CD4-positive, alpha-beta T cell treated with Interferon gamma for 1 hour (primary cell): ENCODE measurements around the gene CACNA1B.

Experiments used
- DNase-seq: peaks from one replicate; pipeline ENCODE4 v3.0.0-alpha.2; 2020

The CACNA1B gene

DNA sequence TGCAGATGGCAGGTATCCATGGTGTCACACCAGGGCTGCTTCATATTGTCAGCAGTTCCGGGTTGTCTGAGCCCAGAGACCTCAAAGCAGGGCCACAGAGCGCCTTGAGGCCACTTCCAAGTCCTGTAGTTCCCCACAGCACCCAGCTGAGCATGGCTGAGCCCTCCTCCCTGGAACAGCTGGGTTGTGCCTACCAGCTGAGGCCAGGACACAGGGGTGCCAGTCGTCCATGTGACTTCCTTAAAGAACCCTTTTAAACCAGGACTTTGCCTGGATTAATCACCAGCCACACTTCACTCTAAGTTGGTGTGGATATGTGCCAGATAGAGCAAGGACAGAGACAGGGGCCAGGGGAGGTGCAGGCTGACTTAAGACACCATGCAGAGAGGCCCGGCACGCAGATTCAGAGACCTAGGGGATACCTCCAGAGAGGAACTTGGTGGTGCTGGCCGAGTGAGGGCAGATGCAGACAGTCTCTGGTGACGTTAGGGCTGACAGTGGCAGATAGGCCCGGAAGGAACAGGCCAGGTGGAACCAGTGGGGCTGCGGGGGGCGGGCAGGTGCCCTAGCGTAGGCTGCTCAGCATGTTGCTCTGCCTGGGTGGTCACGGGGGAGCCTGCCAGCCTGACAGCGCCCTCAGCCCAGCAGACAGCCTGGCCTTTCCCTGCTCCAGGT lies 142.7 kb downstream of the CACNA1B start:
- no peak for DNase-seq

DNA sequence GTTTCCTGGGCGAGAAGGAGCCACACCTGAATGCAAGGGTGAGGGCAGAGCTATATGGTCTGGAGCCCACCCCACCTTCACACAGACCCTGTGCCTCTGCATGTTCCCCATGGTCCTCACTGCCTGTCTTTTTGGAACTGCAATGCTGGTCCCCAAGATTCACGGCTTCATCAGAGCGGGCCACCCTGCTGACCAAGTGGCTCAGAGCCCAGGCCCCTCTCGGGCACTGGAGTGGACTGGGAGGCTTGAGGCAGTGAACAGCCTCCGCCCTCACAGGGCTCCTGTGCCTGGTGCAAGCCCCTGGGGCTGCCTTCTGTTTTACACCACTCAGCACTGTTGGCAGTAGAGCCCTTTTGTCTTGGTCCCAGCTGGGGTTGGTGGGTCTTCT lies 143.2 kb downstream of the CACNA1B start:
- DNase-seq = no peak

DNA sequence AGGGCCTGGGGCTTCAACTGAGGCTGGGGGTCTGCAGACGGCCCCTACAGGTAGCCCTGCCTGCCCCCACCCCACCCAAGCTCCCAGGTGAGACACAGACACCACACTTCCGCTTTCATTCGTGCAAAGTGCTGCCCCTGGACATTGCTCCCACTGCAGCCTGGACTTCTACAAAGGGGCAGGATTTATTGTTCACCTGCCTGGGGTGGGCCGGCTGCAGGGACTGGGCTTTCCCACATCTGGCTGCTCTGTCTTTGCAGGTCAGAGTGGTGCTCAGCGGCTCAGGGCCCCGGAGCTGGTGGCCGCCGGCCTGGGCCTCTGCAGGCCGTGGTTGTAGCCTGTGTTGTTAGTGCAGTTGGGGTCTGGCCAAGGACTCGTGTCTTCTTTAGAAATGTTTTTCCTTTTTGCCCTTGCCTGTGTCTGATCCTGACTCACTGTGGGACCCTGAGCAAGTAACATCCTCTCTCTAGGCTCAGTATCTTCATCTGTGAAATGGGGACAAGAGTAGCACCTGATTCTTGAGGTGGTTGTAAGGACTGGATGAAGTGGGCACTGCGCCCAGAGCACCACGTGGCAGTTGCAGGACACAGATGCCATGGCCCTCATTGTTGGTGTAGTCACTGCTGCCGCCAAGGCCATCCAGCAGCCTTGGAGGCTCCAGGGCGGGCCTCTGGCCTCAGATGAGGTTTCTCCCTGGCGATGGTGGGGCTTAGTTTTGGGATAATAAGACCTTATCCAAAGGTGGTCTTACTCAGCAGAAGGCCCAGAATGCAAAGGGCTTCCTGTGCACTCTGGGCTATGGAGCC lies 143.9 kb downstream of the CACNA1B start:
- no peak for DNase-seq

DNA sequence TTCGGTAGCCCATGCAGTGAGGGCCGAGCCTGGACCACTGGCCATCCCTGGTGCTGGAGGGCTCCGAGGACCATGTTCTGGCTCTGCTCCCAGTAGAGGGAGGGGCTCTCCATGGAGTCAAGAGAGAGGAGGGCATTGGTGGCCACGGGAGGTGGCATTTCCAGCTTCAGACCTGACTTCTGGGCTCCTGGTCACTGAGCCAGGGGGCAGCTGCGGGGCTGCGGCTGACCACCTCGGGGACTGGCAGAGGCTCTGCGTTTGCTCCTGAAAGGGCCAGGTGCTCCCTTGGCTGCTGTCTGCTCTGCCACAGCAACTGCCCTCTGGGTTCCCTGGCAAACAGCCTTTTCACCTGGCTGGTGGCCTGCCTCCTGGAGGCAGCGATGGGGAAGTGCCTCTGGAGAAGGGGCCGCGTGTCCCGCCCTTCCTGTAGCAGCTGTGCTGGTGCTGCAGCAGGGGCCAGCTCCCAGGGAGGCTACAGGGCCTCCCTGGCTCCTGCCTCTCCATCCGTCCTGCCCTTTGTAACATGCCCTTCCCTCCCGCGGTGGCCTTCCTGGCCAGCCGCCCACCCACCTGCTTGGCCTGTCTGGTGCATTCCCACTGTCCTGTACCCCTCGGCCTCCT lies 144.6 kb downstream of the CACNA1B start:
- DNase-seq = no peak

DNA sequence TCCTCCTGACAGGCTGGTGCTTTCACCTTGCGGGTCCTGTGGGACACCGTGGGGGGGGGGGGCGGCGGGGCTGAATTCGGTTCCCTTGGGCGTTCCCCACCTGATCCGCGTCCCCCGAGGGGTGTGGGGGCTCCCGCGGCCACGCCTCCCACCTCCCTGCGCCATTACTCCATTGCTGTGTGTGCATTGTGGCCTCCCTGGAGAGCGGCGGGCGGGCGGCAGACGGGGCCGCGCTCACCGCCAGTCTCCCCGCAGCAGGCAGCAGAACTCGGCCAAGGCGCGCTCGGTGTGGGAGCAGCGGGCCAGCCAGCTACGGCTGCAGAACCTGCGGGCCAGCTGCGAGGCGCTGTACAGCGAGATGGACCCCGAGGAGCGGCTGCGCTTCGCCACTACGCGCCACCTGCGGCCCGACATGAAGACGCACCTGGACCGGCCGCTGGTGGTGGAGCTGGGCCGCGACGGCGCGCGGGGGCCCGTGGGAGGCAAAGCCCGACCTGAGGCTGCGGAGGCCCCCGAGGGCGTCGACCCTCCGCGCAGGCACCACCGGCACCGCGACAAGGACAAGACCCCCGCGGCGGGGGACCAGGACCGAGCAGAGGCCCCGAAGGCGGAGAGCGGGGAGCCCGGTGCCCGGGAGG lies 145.3 kb downstream of the CACNA1B start:
- no peak for DNase-seq

DNA sequence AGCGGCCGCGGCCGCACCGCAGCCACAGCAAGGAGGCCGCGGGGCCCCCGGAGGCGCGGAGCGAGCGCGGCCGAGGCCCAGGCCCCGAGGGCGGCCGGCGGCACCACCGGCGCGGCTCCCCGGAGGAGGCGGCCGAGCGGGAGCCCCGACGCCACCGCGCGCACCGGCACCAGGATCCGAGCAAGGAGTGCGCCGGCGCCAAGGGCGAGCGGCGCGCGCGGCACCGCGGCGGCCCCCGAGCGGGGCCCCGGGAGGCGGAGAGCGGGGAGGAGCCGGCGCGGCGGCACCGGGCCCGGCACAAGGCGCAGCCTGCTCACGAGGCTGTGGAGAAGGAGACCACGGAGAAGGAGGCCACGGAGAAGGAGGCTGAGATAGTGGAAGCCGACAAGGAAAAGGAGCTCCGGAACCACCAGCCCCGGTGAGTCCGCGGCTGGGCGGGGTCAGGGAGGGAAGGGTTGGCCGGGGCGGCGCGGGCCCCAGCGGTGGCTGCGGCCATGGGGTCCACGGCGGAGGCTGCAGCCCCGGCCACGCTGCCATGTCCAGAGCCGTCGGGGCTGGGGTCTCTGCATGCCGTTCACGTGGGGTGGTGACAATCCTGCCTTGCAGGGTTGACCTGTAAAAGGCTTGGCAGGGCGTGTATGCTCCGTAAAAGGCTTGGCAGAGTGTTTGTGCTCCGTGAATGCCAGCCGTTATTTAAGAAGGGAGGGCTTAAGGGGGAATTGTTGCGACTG lies 146.0 kb downstream of the CACNA1B start:
- no peak for DNase-seq

DNA sequence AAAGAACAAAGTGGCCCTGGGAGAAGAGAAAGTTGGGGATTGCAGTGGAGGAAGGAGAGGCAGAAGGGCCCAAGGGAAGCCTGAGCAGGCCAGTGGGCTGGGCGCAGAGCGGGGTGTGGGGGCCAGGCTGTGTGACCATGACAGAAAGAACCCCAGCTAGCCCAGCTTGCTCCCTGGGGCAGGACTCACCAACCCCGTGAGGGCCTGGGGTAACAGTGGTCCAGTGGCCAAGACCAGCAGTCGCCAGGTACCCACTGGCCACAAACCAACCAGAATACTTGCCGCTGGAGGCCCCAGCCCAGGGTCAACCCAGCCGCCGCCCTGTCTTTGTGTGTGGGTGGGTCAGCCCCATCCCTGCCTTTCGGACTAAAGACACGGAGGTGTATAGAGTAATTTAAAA lies 146.5 kb downstream of the CACNA1B start:
- DNase-seq = no peak

DNA sequence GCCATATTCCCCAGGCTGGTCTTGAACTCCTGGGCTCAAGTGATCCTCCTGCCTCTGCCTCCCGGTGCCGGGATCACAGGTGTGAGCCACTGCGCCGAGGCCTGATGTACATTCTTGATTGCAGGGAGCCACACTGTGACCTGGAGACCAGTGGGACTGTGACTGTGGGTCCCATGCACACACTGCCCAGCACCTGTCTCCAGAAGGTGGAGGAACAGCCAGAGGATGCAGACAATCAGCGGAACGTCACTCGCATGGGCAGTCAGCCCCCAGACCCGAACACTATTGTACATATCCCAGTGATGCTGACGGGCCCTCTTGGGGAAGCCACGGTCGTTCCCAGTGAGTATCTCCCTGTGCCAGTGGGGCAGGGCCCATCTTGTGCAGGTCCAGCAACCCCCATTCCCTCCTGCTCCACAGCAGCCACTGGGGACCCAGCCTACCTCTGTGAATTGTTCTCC lies 147.3 kb downstream of the CACNA1B start:
- DNase-seq = no peak

DNA sequence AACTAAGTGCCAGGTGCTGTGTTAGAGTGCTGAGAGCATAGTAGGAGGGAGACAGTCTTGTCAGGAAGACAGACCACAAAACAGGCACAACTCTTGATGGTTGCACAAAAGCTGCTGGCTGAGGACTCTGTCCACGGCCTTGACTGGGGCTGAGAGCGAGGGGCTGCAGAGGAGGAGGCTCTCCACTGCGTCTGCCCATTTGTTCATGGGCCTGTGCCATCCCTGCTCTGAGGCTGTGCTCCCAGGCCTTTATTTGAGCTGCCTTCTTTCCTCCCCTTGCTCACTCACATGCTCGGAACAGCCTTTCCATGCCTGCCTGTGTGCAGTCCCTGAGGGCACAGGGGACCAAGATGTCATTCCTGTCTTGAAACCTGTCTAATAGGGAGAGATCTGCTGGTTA lies 147.8 kb downstream of the CACNA1B start:
- no peak for DNase-seq

DNA sequence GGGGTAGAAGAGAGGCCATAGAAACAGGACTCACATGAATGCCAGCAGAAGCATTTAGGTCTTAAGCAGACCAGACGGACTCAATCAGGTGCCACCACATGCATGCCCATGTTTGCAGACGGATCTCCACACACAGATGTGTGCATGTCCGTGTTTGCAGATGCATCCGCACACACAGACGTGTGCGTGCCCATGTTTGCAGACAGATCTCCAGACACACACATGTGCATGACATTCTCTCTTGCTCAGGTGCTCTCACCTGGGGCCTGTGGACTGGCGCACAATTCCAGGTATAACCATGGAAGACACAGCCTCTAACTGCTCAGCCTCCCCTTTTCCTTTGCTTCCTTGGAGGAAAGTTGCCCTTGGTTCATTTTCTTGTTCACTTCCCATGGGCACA lies 148.3 kb downstream of the CACNA1B start:
- DNase-seq = no peak

DNA sequence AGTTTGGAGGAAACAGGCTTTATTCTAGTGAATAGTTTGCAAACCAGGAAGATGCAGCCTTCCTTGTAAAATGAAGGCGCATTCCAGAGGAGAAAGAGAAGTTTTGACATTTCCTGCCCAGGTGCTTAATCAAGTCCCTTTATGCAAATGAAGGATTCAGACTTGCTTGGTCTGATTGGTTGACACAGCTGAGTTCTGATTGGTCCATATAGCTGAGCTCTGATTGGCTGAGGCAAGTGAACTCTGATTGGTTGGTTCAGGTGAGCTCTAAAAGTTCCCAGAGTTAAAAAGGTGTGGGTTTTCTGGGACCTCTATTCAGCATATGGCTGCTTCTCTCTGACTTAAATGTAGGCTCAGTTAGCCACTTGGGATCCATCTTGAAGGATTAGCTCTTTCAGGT lies 151.0 kb downstream of the CACNA1B start:
- no peak for DNase-seq

DNA sequence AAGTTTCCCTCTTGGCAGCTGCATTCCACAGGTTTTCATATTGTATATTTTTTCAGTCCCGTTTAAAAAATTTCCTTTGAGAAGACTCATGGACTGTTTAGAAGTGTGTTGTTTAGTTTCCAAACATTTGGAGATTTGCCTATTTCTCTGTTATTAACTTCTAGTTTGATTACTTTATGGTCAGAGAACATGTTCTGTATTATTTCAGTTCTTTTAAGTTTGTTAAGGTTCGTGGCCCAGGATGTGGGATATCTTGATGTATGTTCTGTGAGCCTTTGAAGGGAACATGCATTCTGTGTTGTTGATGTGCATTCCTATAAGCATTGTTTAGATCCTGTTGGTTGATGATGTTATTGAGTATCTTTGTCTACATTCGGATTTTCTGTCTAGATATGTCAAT lies 153.6 kb downstream of the CACNA1B start:
- no peak for DNase-seq

DNA sequence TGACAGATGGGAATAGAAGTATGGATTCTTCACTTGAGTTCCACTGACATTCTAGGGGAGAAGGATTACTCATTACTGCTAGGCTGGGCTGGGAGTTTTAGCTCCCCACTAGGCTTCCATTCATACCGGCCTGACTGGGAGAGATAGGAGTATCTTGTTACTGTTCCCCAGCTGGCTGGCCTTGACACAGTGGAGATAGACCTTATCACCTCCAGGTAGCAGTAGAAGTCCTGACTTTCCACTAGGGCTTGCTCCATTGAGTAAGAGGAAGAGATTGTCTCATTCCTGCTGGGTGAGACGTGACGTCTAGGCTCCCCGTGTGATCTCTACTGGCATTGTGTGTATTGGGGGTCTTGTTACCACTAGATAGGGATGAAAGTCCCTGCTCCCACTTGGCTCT lies 156.4 kb downstream of the CACNA1B start:
- no peak for DNase-seq

DNA sequence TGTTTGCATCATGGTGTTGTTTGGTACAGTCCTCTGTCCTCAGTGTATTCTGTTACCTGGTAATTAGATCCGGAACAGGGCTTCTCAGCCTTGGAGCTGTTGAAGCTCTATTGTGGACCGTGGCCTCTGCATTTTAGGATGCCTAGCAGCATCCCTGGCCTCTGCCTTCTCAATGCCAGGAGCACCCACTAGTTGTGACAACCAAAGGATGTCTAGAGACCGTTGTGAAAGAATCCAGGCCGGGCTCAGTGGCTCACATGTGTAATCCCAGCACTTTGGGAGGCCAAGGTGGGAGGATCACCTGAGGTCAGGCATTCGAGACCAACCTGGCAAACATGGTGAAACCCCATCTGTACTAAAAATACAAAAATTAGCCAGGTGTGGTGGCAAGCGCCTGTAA lies 159.6 kb downstream of the CACNA1B start:
- DNase-seq = no peak

DNA sequence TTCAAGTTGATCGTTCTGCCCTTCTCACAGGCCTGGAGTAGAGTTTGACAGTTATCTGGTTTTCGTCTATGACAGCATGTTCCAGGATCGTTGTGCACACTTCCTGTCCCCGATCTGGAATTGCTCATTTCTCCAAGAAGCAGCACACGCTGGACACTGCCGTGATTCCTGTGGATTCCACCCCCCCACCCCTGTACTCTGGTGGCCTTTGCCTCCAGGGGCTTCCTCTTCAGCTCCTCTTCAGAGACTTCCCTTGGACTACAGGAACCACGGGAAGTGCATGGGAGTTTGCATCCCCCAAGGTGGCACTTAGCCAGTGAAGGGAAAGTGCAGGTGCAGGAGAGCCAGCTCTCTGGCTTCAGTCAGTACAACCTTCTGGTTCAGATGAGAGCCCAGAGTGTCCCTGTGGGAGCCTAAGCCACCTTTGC lies 160.7 kb downstream of the CACNA1B start:
- no peak for DNase-seq

DNA sequence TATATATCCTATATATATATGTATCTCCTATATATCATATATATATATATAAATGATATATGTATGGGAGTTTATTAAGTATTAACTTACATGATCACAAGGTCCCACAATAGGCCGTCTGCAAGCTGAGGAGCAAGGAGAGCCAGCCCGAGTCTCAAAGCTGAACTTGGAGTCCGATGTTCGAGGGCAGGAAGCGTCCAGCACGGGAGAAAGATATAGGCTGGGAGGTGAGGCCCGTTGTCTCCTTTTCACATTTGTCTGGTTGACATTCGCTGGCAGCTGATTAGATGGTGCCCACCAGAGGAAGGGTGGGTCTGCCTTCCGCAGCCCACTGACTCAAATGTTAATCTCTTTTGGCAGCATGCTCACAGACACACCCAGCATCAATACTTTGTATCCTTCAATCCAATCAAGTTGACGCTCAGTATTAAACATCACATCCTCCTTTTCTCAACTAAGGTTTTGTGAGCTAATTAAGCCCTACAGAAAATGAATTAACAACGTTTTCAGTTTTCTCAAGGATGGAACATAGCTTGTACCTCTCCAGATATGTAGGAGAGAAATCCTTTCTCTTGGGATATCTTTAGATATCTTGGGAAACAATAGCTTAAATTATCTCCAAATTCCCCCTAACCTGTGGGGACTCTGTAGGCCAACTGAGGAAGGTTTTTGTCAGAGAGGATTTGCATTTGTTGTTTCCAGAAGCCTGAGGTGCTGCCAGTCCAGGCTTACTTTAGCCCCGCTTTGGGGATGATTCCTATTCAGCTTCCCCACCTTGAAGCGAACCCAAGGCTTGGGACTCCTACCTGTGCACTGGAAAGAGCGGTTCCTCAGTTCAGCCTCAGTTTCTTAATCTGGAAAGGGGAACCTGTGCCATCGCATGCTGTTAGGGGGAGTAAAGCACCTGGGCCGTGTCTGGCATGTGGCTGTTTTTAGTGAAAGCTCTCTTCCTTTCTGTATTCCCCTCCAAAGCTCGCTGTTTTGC lies 163.2 kb downstream of the CACNA1B start:
- no peak for DNase-seq

DNA sequence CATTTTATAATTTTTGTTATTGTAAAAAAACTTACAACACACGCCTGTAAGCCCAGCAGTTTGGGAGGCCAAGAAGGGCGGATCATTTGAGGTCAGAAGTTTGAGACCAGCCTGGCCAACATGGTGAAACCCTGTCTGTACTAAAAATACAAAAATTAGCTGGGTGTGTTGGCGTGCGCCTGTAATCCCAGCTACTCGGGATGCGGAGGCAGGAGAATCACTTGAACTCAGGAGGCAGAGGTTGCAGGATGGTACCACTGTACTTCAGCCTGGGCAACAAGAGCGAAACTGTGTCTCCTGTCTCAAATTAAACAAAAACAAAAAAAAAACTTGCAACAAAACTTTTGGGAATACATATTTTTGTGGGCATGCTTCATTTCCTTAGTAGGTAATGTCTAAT lies 164.6 kb downstream of the CACNA1B start:
- DNase-seq = no peak

DNA sequence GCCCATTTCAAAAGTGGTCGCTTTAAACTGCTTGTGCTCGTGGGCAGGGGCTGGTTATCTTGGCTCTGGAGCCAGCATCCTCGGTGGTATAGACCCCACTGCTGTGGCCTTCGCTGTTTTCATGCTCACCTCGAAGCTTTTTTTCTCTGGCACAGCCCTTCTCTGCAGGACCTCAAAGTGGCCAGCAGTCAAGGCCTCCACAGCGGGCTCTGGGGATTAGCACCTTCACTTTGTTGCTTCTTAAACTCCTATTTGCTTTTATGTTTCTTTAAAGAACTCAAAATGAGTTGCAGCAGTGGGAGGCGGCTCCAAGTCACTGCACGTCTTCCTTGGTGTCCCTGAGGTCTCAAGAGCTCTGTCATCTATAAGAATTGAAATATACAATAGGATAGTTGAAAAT lies 165.1 kb downstream of the CACNA1B start:
- no peak for DNase-seq

DNA sequence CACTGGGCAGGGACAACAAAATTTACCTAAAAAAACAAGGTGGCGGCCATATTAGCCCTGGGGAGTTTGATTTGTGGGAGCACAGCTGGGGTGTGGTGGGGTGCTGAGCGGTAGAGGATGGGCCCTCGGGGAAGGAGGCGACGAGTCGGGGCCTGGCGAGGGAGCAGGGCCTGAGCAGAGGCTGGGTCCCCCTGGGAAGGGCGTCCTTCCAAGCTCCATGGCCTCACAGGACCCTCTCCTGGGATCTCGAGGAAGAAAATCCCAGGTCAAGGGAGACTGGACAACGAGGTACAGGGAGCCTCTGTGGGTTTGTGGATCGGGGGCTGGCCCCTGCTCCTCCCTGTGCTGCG lies 165.5 kb downstream of the CACNA1B start:
- DNase-seq = no peak

DNA sequence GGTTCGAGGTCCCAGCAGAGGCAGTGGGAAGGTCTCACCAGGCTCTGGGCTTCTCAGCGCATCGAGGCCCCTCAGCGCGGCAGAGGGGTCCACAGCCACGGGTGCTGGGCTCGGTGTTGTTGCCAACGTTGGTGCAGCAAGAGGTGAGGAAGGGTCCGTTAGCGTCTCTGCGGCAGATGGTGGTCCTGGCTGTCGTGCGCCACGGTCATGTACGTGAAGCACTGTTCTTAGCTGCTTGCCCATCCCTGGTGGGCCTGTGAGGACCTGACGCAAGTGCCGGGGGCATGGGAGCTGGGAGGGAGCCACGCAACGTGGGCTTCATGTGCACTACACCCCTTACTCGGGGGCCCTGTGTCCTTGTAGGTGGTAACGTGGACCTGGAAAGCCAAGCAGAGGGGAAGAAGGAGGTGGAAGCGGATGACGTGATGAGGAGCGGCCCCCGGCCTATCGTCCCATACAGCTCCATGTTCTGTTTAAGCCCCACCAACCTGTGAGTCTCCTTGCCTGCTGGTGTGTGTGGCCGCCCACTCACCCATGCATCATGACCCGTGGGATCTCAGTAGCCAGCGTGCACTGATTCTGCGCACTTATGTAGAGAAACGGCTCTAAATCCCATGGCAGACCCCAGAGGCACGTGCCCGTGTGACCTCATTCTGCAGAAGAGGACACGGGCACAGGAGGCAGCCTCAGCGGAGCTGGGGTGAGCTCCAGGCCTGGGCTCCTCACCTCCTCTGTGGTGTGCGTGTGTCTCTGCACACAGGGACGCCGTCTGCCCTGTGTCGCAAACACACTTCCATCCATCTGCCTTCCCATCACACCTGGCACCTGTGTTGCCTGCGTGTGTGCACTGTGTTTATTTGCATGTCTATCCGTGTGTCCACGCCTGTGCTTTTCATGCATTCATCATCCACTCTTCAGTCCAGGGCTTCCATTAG lies 166.1 kb downstream of the CACNA1B start:
- DNase-seq = no peak
